Nephron (organoid): ENCODE measurements around the gene SMCHD1.

Experiments
- H3K27ac Mint-ChIP-seq, 3 experiments: 2 replicates each; pipeline ENCODE4 v1.8.0; 2020; ENCODE audit warnings: mixed read lengths in 3 of 3, mild to moderate bottlenecking in 2 of 3, moderate library complexity in 1 of 3
- H3K27me3 Mint-ChIP-seq: 2 replicates; pipeline ENCODE4 v1.8.0; 2021; ENCODE audit warnings: low read depth, mild to moderate bottlenecking, moderate library complexity, mixed read lengths
- H3K36me3 Mint-ChIP-seq: 2 replicates; pipeline ENCODE4 v1.8.0; 2020; ENCODE audit warnings: low read depth, mixed read lengths
- H3K4me1 Mint-ChIP-seq: 2 replicates; pipeline ENCODE4 v1.8.0; 2020; ENCODE audit warnings: mixed read lengths
- H3K4me3 Mint-ChIP-seq, 3 experiments: 2 replicates each; pipeline ENCODE4 v1.8.0; 2020; ENCODE audit warnings: mild to moderate bottlenecking in 3 of 3, mixed read lengths in 3 of 3, moderate library complexity in 2 of 3
- H3K9me3 Mint-ChIP-seq: 2 replicates; pipeline ENCODE4 v1.8.0; 2020; ENCODE audit warnings: mixed read lengths
- CTCF ChIP-seq, 3 experiments: fragments of 200-600 bp; sonication (generic); IDR thresholded peaks; one replicate each; pipeline ENCODE4 v1.5.0; 2021; ENCODE audit warnings: antibody characterized with exemption in 3 of 3; ENCODE audit not compliant: unreplicated experiment in 3 of 3

The SMCHD1 gene

GRCh38 chr18:2709316-2709715 lies 53.8 kb downstream of the SMCHD1 start:
- no peak for TF ChIP-seq CTCF (IDR thresholded peaks at IDR 0.05; ENCODE audit: unreplicated experiment in 3 of 3)
- peaks cover 71% of the 10 kb centered on the region for H3K36me3 Mint-ChIP-seq
- no peak overlapping the region for H3K27ac Mint-ChIP-seq
- H3K27me3 Mint-ChIP-seq, result no peaks in the 10 kb centered on the region
- H3K4me3 Mint-ChIP-seq, result no peak overlapping the region
- no peaks in the 10 kb centered on the region for H3K4me1 Mint-ChIP-seq
- no peaks in the 10 kb centered on the region for H3K9me3 Mint-ChIP-seq

- H3K4me1 Mint-ChIP-seq, result no peaks in the 10 kb centered on the region
- H3K9me3 Mint-ChIP-seq, result no peaks in the 10 kb centered on the region
- H3K36me3 Mint-ChIP-seq, result peaks cover 79% of the 10 kb centered on the region
- no peaks in the 10 kb centered on the region for H3K27me3 Mint-ChIP-seq
- H3K27ac Mint-ChIP-seq, result no peak overlapping the region
- no peak overlapping the region for H3K4me3 Mint-ChIP-seq
- TF ChIP-seq CTCF (IDR thresholded peaks at IDR 0.05; ENCODE audit: unreplicated experiment in 3 of 3), result no peak
These were observed 58.6 kb downstream of the SMCHD1 start for GRCh38 chr18:2714140-2714539.

DNA sequence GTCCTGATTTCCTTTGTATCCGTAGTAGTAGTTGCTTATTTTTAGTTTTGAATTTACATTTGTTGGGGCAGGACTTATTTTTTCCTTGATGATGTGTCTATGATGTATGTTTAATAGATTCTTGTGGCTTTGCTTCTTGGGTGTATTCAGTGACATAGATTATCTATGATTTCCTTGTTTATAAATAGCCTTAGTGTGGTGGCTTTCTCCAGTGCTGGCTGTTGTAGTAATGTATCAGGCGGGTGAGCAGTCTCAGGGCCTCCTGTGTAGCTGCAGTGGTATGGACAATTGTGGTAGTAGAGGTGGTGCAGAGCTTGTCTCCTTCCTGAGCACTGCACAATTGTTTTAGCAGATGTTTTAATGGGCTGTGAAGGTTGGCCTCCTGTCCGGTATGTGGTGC lies 60.5 kb downstream of the SMCHD1 start:
- Mint-ChIP-seq H3K9me3 (no peaks in the 10 kb centered on the region), H3K27ac (no peak overlapping the region), H3K4me1 (no peaks in the 10 kb centered on the region), H3K4me3 (no peak overlapping the region), H3K27me3 (no peaks in the 10 kb centered on the region), H3K36me3 (peaks cover 77% of the 10 kb centered on the region)
- no peak for TF ChIP-seq CTCF (IDR thresholded peaks at IDR 0.05; ENCODE audit: unreplicated experiment in 3 of 3)

DNA sequence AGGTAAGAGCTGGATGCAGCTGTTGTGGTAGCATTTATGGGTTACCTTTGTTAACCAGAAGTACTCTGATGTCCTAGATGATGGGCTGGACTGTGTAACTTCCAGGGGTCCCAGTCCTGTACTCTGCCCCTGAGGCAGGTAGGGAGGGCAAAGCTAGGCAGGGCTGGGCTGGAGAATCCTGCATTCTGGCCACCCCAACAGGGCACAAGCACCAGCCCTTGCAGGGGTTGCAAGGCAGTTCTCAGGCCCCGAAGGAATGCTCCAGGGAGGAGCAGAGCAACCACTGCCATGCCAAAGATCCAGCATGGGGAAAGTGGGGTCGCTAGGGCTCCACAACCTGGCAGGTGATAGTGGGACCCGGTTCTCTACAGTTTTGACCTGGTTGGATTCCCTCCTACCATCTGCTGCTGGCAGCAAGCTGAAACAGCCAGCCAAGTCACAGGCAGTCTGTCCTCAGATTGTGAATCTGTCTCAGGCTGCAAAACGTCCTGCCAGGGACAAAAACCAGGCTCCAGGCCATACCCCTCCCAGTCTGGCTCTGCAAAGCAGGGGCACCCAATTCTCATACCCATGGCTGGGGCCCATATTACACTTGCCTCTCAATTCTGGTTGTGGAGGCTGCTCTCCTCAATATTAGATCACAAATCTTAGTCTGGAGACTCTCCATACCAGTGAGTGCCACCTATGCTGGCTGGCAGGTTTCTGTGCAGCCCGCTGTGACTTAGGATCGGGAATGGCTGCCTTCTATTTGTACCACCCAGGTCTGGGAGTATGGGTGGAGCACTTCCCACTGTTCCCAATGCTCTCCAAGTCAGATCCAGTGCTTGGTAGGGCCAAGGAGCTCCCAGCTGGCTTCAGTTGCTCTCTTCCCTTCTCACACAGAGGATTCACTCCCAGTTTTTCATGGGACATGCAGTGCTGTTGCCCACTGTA lies 61.1 kb downstream of the SMCHD1 start:
- Mint-ChIP-seq H3K4me3 (no peak overlapping the region), H3K9me3 (no peaks in the 10 kb centered on the region), H3K36me3 (peaks cover 80% of the 10 kb centered on the region), H3K4me1 (no peaks in the 10 kb centered on the region), H3K27me3 (no peaks in the 10 kb centered on the region), H3K27ac (no peak overlapping the region)
- no peak for TF ChIP-seq CTCF (IDR thresholded peaks at IDR 0.05; ENCODE audit: unreplicated experiment in 3 of 3)

DNA sequence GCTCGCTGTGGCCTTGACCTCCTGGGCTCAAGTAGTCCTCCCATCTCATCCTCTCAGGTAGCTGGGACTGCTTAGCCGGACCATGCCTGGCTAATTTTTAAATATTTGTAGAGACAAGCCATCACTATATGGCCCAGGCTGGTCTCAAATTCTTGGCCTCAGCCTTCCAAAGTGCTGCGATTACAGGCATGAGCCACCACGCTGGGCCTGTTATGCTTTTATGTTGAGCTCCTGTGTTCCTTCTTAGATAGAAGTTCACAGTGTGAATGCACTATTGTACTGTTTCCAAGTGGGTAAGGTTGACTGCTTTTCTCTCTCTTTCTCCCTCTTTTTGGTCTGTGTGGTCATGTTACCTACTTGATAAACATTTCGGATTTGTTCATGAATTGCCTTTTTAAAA lies 61.9 kb downstream of the SMCHD1 start:
- Mint-ChIP-seq H3K4me3 (no peak overlapping the region), H3K9me3 (no peaks in the 10 kb centered on the region), H3K4me1 (no peaks in the 10 kb centered on the region), H3K27ac (no peak overlapping the region), H3K36me3 (peaks cover 73% of the 10 kb centered on the region), H3K27me3 (no peaks in the 10 kb centered on the region)
- no peak for TF ChIP-seq CTCF (IDR thresholded peaks at IDR 0.05; ENCODE audit: unreplicated experiment in 3 of 3)

GRCh38 chr18:2719040-2719439 lies 63.5 kb downstream of the SMCHD1 start:
- peaks cover 74% of the 10 kb centered on the region for H3K36me3 Mint-ChIP-seq
- H3K27ac Mint-ChIP-seq, result no peak overlapping the region
- H3K4me1 Mint-ChIP-seq, result no peaks in the 10 kb centered on the region
- H3K9me3 Mint-ChIP-seq, result no peaks in the 10 kb centered on the region
- no peak overlapping the region for H3K4me3 Mint-ChIP-seq
- no peaks in the 10 kb centered on the region for H3K27me3 Mint-ChIP-seq
- TF ChIP-seq CTCF (IDR thresholded peaks at IDR 0.05; ENCODE audit: unreplicated experiment in 3 of 3), result no peak
